Placental epithelial cell (primary cell): ENCODE measurements around the gene OR8J3. TPM values are rescaled to one million over a fixed set of nuclear protein-coding genes. Genes with fewer than 3 reads are reported as not detected.

Source experiments
- small RNA-seq: library from RNA; depleted of rRNA; stranded (forward); fragments of <200 nt; gene quantifications from one replicate; pipeline ENCODE3, GENCODE V24; 2012
- total RNA-seq: library from RNA; depleted of rRNA; stranded (reverse); fragments of >200 nt; gene quantifications from 2 replicates; pipeline ENCODE4 v1.2.3, GENCODE V29; 2012

The OR8J3 gene, protein sequence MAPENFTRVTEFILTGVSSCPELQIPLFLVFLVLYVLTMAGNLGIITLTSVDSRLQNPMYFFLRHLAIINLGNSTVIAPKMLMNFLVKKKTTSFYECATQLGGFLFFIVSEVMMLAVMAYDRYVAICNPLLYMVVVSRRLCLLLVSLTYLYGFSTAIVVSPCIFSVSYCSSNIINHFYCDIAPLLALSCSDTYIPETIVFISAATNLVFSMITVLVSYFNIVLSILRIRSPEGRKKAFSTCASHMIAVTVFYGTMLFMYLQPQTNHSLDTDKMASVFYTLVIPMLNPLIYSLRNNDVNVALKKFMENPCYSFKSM
- total RNA-seq: not detected in 2 replicates

DNA sequence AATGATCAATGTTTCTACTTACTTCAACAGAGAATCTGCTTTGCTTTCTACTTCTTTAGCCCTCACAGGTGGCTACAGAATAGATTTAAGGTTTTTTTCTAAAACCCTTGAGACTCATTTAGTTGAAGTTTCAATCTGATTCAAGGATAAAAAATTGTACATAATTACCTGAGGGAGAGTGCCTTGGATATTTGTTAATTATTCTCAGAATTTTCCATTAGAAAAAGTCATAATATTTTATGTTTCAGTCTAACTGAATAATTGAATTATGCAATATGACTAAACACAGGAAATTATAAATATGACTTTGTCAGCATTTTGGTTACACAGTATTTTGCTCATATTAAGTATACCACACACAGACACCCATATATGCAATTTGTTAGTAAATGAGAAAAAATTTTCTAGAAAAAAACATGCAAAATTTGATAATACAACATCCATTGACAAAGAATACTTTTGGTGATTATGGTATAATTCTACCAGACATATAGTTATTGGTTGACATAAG is at the start of gene OR8J3:
TSS of gene OR8J3 (minus strand) at position 51 of the 511 bp plus-strand sequence. CDS start 2,483 bp downstream, outside the sequence.

DNA sequence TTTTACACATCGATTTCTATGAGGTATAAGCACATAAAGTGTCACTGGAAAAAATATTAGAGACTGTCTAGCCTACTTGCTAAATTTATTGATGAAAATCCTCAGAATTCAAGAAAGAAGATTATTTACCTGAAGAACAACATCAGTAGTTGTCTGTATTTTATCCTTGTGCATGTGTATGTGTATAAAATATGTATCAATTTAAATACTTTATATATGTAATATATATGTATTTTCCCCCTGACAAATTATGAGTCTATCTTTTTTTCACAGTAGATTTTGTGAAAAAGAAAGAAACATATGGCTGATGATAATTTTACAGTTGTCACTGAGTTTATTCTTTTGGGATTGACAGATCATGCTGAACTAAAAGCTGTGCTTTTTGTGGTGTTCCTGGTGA is 36.3 kb upstream of the OR8J3 start, which contains the start of gene OR5J2:
TSS of gene OR5J2 (plus strand) at position 301 of the 400 bp plus-strand sequence. CDS start at position 301, 0 bp downstream.

DNA sequence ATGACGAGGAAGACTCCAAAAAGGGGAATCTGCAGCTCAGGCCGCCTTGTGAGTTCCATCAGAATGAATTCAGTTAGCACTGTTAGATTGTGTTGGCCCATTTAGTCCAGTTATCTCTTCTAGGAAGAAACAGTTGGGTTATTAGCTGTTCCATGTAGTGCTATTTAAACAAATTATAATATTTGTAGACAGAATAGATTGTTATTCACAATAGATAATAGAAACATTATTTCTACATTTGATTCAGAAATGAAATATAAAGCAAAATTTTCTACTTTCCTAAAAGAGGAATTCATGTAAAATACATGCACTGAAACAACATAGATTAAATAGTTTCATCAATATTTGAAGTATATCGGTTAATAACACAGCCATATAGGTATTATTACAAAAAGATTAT is 20.2 kb upstream of the OR8J3 start, which contains the start of gene OR8K5:
TSS of gene OR8K5 (minus strand) at position 101 of the 400 bp plus-strand sequence. CDS start at position 101, 0 bp downstream.

DNA sequence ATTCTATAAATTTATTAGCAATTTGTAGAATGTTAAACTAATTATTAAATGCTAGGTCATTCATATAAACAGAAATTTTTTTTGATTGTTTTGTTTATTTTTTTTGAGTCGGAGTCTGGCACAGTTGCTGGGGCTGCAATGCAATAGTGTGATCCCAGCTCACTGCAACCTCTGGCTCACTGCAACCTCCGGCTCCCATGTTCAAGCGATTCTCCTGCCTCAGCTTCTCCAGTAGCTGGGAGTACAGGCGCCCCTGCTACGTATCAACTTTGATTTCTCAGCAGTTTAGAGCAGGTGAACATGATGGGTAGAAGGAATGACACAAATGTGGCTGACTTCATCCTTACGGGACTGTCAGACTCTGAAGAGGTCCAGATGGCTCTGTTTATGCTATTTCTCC is 17.9 kb downstream of the OR8J3 start, which contains the start of gene OR8H3:
TSS of gene OR8H3 (plus strand) at position 301 of the 400 bp plus-strand sequence. CDS start at position 301, 0 bp downstream.

DNA sequence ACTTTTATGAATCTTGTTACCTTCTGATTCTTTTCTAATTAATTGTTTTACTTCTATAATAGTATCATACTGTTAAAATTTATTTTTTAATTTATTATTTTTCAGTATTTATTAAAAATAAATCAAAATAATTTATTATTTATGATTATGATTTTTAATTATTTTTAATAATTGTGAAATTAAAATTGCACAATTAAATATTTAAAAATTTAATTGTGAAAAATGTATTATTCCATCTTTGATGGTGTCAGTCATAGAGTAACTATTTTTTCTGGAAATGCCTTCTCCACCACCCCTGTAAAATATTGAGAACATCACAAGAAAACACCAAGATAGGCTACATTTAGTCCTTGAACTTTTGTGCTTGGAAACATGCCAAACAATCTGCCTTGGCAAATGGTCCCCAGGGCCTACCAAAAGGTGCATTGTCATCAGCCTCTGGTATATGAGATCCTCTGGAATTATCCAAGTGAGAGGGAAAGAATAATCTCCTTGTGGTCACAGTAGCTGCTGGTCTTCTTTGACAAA is 36.7 kb downstream of the OR8J3 start, which contains the start of gene OR8H2:
TSS of gene OR8H2 (plus strand) at position 478 of the 528 bp plus-strand sequence. CDS start 1,356 bp downstream, outside the sequence.

DNA sequence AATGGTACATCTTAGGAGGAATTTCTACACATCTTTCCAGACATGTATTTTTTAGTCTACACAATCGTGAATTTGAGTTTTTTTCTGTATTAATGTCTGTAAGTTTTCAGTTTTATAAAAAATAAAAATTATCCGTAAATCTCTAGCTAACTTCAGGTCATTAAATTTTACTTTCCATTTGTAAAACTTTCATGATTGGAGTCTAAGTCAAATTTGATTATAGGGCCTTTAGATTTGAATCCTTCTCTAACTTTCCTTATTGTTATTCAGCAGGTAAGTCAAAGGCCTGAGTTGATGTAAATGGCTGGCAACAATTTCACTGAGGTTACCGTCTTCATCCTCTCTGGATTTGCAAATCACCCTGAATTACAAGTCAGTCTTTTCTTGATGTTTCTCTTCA is 47.0 kb downstream of the OR8J3 start, which contains the start of gene OR8I2:
TSS of gene OR8I2 (plus strand) at position 301 of the 400 bp plus-strand sequence. CDS start at position 301, 0 bp downstream.

Small RNA genes lying within 50 kb of the gene (small RNA-seq; reads per million reads assigned to genes)
- not detected for gene OR8I4P

Other genes starting within 250 kb of the OR8J3 start
- not detected in 2 replicates for gene OR5W2, start 225.6 kb downstream of the OR8J3 start, total RNA-seq
- gene OR5I1, start 203.8 kb downstream of the OR8J3 start, total RNA-seq: not detected in 2 replicates
- not detected in 2 replicates for gene OR10AG1, start 170.3 kb downstream of the OR8J3 start, total RNA-seq
- gene OR5F1, start 145.6 kb downstream of the OR8J3 start, total RNA-seq: not detected in 2 replicates
- gene OR5AS1, start 112.5 kb downstream of the OR8J3 start, total RNA-seq: not detected in 2 replicates
- gene OR8I2, start 46.9 kb downstream of the OR8J3 start, total RNA-seq: not detected in 2 replicates
- not detected in 2 replicates for gene OR8H2, start 36.5 kb downstream of the OR8J3 start, total RNA-seq
- not detected in 2 replicates for gene OR8H3, start 17.8 kb downstream of the OR8J3 start, total RNA-seq
- gene OR8K5, start 20.1 kb upstream of the OR8J3 start, total RNA-seq: not detected in 2 replicates
- not detected in 2 replicates for gene OR5J2, start 36.4 kb upstream of the OR8J3 start, total RNA-seq
- not detected in 2 replicates for gene OR5T2, start 94.1 kb upstream of the OR8J3 start, total RNA-seq
- not detected in 2 replicates for gene OR5T3, start 112.1 kb upstream of the OR8J3 start, total RNA-seq
- gene OR5T1, start 134.0 kb upstream of the OR8J3 start, total RNA-seq: not detected in 2 replicates
- gene OR8H1, start 152.1 kb upstream of the OR8J3 start, total RNA-seq: not detected in 2 replicates
- not detected in 2 replicates for gene OR8K3, start 174.9 kb upstream of the OR8J3 start, total RNA-seq
- not detected in 2 replicates for gene OR8K1, start 205.8 kb upstream of the OR8J3 start, total RNA-seq
- gene OR8J1, start 214.1 kb upstream of the OR8J3 start, total RNA-seq: not detected in 2 replicates
- gene OR8U1, start 235.4 kb upstream of the OR8J3 start, total RNA-seq: not detected in 2 replicates